Stimulated activated CD4-positive, alpha-beta T cell treated with anti-CD3 and anti-CD28 coated beads, Interleukin-2, amount 100 ng/mL, for 24 hours (primary cell): ENCODE results near the gene OOSP4A.
"Not testable (repeated sequence)": the region's sequence is repeated elsewhere in the genome, so short reads cannot be mapped to it uniquely, and the experiment has no call there.

Experiments used
- DNase-seq, 2 donors: peaks; one replicate each; pipeline ENCODE4 v3.0.0-alpha.2; 2020

Gene OOSP4A

DNA sequence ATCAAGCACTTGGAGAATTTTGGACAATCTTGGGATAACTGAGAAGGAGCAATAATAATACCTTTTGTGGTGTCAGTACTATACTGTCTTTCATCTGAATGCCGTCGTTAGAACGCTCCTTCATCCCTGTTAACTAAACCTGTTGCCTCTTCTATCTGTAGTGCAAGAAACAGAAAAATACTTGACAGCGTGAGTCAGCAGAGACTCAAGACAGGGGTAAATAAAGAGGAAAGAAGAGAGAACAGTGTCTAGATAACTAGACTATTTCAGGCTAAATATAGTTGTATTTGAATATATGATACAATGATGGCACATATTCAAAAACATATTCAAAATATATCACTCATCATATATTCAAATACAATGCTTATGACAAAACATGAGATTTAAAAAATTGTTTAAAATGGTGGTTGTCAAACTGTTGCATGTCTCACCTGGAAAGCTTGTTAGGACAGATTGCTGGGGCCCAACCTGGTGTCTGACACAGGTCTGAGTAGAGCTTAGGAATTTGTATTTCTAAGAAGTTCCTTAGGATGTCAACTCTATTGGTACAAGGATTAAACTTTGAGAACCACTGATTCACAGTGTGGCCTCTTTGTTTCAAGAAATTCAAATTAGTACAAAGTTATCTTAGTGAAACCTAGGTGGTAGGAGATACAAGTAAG lies 17.4 kb downstream of the OOSP4A start:
- no peak for DNase-seq

DNA sequence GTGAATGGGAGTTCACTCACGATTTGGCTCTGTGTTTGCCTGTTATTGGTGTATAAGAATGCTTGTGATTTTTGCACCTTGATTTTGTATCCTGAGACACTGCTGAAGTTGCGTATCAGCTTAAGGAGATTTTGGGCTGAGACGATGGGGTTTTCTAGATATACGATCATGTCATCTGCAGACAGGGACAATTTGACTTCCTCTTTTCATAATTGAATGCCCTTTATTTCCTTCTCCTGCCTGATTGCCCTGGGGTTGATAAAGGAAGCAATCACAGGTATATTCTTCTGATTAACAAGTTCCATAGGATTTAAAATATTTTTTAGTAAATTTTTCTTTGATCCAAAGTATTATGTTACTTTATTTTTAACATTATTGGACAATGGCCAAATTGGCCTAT lies 18.2 kb downstream of the OOSP4A start:
- DNase-seq = not testable (repeated sequence)

DNA sequence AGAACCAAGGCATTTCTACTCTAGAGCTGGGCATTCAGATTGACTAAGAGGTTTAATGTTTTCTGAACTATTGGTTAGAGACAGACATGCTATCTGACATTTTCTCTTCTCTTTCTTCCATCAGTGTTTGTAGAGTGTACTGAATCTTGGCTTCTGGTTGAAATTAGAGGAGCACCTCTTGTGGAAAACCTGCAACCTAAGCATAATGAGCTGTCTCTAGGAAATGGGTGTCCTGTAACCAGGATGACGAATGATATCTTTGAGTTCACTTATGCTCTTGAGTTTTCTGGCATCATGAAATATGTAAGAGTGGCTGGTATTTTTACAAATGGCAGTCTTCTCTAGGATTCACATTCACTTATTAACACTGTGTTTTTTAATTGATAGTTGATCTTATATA lies 19.4 kb downstream of the OOSP4A start:
- DNase-seq = no peak

DNA sequence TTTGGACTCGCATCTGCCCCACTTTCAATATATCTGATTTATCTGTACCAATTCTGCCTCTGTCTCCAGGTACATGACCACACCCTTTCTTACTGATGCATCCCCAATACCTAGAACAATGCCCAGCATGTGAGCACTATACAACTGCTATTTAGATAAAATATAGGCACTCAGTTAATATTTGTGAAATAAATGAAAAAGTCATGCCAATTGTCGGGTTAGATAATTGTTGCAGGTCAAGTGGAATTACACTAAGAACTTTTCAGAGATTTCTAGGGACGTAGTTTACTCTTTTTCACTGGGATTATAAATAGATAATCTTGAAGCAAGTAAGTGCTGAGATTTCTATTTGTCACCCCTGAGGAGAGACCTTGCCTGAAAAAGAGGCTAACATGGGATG lies 20.5 kb downstream of the OOSP4A start:
- DNase-seq = no peak

- no peak for DNase-seq
Measured at GRCh38 chr11:59990421-59990820, 26.6 kb downstream of the OOSP4A start.

- no peak for DNase-seq
Measured at GRCh38 chr11:59992425-59992824, 28.6 kb downstream of the OOSP4A start.

DNA sequence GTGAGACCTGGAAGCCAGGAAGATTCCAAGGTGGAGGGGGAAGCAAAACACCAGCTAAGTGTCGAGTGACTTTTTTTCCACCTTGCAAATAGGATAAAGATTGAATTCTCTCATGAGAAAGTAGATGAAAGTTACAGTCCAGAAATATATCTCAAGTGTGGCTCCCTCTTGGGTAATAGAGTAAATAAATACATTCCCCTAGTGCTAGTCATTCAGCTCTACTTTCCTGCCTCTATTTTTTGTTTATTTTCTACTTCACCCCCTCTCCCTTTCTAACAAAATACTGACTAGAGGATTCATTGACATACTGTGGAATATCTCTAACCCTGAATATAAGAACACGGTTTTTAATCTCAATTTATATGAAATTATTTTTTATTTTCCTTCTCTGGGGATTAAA lies 34.0 kb downstream of the OOSP4A start:
- no peak for DNase-seq

DNA sequence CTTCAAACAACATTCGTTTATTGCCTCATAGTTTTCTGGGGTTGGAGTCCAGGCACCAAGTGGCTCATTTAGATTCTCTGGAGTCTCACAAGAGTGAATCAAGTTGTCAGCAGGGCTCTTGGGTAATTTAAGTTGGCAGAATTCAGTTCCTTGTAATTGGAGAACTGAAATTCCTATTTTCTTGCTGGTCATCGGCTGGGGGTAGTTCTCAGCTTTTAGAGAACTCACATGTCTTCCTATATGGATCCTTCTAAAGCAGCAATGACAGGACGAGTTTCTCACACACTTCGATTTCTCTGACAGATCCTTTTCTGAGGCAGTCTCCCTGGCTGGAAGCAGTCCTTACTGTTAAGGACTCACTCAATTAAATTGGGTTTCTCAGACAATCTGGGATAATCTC lies 35.9 kb downstream of the OOSP4A start:
- DNase-seq = no peak

DNA sequence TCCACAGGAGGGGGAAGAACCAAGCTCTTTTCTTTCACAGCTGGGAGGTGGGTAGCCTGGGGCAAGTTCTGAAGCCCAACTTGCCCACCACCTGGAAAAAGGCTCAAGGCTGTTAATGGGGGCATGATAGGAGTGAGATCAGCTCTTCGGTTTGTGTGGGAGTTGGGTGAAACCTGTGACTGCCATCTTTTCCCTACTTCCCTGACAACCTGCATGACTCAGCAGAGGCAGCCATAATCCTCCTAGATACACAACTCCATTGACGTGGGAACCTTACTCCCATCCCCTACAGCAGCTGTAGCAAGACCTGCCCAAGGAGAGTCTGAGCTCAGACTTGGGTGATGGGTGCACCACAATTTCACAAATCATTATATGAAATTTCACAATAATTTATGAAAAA lies 39.9 kb downstream of the OOSP4A start:
- DNase-seq = no peak

DNA sequence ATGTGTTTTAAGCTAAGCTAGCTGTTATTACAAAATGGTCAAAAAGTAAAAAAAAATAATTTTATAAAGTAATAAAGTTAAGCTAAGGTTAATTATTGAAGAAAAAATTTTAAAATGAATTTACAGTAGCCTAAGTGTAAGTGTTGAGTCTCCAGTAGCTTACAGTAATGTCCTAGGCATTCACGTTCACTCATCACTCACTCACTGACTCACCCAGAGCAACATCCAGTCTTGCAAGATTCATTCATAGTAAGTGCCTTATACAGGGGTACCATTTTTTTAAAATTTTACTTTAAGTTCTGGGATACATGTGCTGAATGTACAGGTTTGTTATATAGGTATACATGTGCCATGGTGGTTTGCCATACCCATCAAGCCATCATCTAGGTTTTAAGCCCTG lies 41.5 kb downstream of the OOSP4A start:
- no peak for DNase-seq

GRCh38 chr11:60016881-60017280 lies 53.0 kb downstream of the OOSP4A start, which contains the start of gene OOSP4B:
Gene OOSP4B, plus strand, starts transcription at chr11:60017181.
- no peak for DNase-seq

DNA sequence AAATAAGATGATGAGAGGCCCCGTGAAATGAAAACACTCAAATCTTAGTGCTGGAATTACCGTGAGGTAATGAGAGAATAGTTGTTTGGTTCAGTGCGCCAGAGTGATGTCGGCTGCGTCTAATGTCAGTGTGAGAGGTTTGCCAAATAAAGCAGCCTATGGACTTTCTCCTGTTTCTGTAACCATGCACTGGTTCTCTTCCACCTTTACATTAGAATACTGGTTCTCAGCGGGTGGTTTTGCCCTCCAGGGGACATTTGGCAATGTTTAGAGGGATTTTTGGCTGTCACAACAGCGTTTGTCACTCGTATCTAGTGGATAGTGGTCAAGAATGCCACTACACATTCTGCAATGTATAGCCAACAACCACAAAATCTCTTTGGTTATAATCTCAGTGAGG lies 54.2 kb downstream of the OOSP4A start:
- no peak for DNase-seq
